Lung (tissue), 12 donors: ENCODE data around the gene CAP1. TPM values are rescaled to one million over a fixed set of nuclear protein-coding genes. Genes with fewer than 3 reads are reported as not detected.

Experiments used
- ATAC-seq: fragments of 200-7000 bp; cut with Tn5 transposase; one replicate; pipeline ENCODE4 v1.9.1; 2020; ENCODE audit warnings: moderate number of reproducible peaks; ENCODE audit not compliant: insufficient read depth, low FRiP score
- DNase-seq, 3 donors: peaks; one replicate each; pipeline ENCODE4 v3.0.0-alpha.2; 2013 to 2017
- H3K27ac ChIP-seq, 2 donors: one replicate each; pipeline ENCODE4 v1.5.1; 2013; ENCODE audit warnings: mild to moderate bottlenecking in 2 of 2, moderate library complexity in 2 of 2, control low read depth in 1 of 2, inconsistent platforms in 1 of 2, low read depth in 1 of 2, low read length in 1 of 2
- H3K27me3 ChIP-seq, 3 donors: one replicate each; pipeline ENCODE4 v1.5.1; 2013; ENCODE audit warnings: low read length in 2 of 3; ENCODE audit not compliant: control insufficient read depth in 3 of 3, insufficient read depth in 3 of 3
- H3K36me3 ChIP-seq, 4 donors: one replicate each; pipeline ENCODE4 v1.5.1; 2013; ENCODE audit warnings: low read length in 4 of 4, mild to moderate bottlenecking in 1 of 4, moderate library complexity in 1 of 4; ENCODE audit not compliant: control insufficient read depth in 4 of 4, insufficient read depth in 4 of 4
- H3K4me1 ChIP-seq, 5 donors: one replicate each; pipeline ENCODE4 v1.5.1; 2013; ENCODE audit warnings: low read length in 5 of 5, mild to moderate bottlenecking in 2 of 5, moderate library complexity in 1 of 5; ENCODE audit not compliant: control insufficient read depth in 5 of 5, insufficient read depth in 5 of 5
- H3K4me3 ChIP-seq: one replicate; pipeline ENCODE4 v1.5.1; 2013; ENCODE audit warnings: mild to moderate bottlenecking, control low read depth, moderate library complexity
- H3K9ac ChIP-seq, 2 donors: one replicate each; pipeline ENCODE4 v1.5.1; 2013; ENCODE audit warnings: low read length in 2 of 2, control low read depth in 1 of 2; ENCODE audit not compliant: insufficient read depth in 1 of 2
- H3K9me3 ChIP-seq, 4 donors: one replicate each; pipeline ENCODE4 v1.5.1; 2013; ENCODE audit warnings: low read length in 3 of 4, mild to moderate bottlenecking in 1 of 4, moderate library complexity in 1 of 4; ENCODE audit not compliant: control insufficient read depth in 4 of 4, insufficient read depth in 3 of 4
- WGBS, 2 donors: extraction: QIAGEN DNeasy Blood & Tissue Kit; methylation state at CpG; one replicate each; pipeline ENCODE4 v1.1.7; 2013; 5-methylcytosine and 5-hydroxymethylcytosine counted together
- polyA plus RNA-seq, 2 donors: library from polyadenylated mRNA; stranded (reverse); fragments of 200-250 nt; gene quantifications; one replicate each; pipeline ENCODE4 v1.2.1, GENCODE V29; 2013
- total RNA-seq, 2 donors: library from RNA; depleted of rRNA in 1 of 2; stranded (reverse); fragments of >200 nt in 1 of 2; gene quantifications; one replicate each; pipeline ENCODE4 v1.2.1, GENCODE V29; 2014 to 2021
- TF ChIP-seq, protein P1 (sequence below): IDR thresholded peaks from 2 replicates; pipeline ENCODE4 v1.5.1; 2012; ENCODE audit warnings: mild to moderate bottlenecking; ENCODE audit errors: control extremely low read depth, extremely low read depth
- donor health status: control.
- donor health status: control.
- donor health status: Bipolar disorder and iron deficiency.
- donor health status: healthy.
- donor health status: DM: yes; HTN: yes; CAD: no.

Gene CAP1
- total and polyA plus RNA-seq, 4 donors, result 109 to 454 (median 285) TPM

DNA sequence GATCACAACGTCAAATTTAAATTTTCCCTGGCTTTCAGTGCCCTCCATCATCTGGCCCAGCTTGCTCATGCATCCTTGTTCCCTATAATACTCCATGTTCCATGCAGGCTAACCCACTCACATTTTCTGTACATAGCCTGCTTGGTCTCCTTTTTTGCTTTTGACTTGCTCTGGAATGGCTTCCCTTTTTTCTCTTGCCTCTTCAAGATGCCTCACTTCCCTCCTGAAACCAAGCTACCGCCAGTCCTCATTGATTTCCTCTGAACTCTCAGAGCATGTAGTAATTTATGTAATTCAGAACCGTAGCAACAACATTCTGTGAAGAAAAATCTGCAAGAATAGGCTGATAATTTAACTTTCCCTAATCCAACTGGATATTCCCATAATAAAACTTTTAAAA, 10.3 kb downstream of the CAP1 start:
- H3K27ac ChIP-seq, result no peak overlapping the region
- H3K4me3 ChIP-seq, result no peak overlapping the region
- peaks cover 0 to 6% (median 3%) of the 10 kb centered on the region in 4 donors for H3K36me3 ChIP-seq
- H3K27me3 ChIP-seq, result no peaks in the 10 kb centered on the region
- H3K9ac ChIP-seq, result no peak overlapping the region
- no peak for ATAC-seq
- no peaks in the 10 kb centered on the region for H3K9me3 ChIP-seq
- TF ChIP-seq, protein P1, sequence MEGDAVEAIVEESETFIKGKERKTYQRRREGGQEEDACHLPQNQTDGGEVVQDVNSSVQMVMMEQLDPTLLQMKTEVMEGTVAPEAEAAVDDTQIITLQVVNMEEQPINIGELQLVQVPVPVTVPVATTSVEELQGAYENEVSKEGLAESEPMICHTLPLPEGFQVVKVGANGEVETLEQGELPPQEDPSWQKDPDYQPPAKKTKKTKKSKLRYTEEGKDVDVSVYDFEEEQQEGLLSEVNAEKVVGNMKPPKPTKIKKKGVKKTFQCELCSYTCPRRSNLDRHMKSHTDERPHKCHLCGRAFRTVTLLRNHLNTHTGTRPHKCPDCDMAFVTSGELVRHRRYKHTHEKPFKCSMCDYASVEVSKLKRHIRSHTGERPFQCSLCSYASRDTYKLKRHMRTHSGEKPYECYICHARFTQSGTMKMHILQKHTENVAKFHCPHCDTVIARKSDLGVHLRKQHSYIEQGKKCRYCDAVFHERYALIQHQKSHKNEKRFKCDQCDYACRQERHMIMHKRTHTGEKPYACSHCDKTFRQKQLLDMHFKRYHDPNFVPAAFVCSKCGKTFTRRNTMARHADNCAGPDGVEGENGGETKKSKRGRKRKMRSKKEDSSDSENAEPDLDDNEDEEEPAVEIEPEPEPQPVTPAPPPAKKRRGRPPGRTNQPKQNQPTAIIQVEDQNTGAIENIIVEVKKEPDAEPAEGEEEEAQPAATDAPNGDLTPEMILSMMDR, result no peak
- peaks cover 0 to 19% (median 0%) of the 10 kb centered on the region in 5 donors for H3K4me1 ChIP-seq
- 28 to 66% methylated on average over 3 of the region's 3 CpGs for WGBS, 2 donors
- no peak for DNase-seq

DNA sequence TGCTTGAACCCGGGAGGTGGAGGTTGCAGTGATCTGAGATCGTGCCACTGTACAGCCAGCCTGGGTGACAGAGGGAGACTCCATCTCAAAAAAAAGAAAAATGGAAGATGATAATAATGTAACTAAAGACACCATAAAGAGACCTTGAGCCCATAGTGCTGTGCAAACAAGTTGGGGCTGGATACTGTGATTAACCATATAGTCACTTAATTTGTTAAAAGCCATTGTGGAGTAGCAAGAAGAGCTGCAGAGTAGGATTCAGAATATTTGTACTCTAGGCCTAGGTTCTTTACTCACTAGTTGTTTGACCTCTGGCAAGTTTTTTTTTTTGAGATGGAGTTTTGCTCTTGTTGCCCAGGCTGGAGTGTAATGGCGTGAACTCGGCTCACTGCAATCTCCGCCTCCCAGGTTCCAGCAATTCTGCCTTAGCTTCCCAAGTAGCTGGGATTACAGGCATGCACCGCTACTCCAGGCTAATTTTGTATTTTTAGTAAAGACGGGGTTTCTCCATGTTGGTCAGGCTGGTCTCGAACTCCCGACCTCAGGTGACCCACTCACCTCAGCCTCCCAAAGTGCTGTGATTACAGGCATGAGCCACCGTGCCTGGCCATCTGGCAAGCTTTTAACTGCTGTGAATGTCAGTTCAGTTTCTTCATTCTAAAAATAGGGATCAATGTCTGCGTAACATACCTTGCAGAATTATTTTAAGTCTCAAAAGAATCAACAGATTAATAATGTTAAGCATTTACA, 12.8 kb downstream of the CAP1 start:
- peaks cover 0 to 25% (median 3%) of the 10 kb centered on the region in 5 donors for H3K4me1 ChIP-seq
- TF ChIP-seq, protein P1, result no peak
- H3K4me3 ChIP-seq, result no peak overlapping the region
- DNase-seq (no peak), ATAC-seq (no peak)
- 87% methylated on average over 11 of the region's 11 CpGs for WGBS, 2 donors
- no peak overlapping the region for H3K9ac ChIP-seq
- H3K27me3 ChIP-seq, result no peaks in the 10 kb centered on the region
- H3K9me3 ChIP-seq, result no peaks in the 10 kb centered on the region
- H3K36me3 ChIP-seq, result peaks cover 0 to 6% (median 4%) of the 10 kb centered on the region in 4 donors
- peak overlapping the region in 1 of 2 donors; percentile 13 for H3K27ac ChIP-seq

- Histone ChIP-seq H3K36me3 (peaks cover 9 to 12% (median 11%) of the 10 kb centered on the region in 4 donors), H3K27me3 (no peaks in the 10 kb centered on the region), H3K4me1 (peaks cover 0 to 35% (median 3%) of the 10 kb centered on the region in 5 donors), H3K4me3 (no peak overlapping the region), H3K27ac (peak overlapping the region in 1 of 2 donors; percentile 47), H3K9me3 (no peaks in the 10 kb centered on the region), H3K9ac (no peak overlapping the region)
- no peak for ATAC-seq
- TF ChIP-seq, protein P1, result no peak
- 95 to 97% methylated on average over 5 of the region's 5 CpGs for WGBS, 2 donors
- DNase-seq, result no peak
These were observed 16.2 kb downstream of the CAP1 start for GRCh38 chr1:40056519-40057309.
